Heart left ventricle (tissue), 16 donors: ENCODE results near the gene CLEC4C. TPM values are rescaled to one million over a fixed set of nuclear protein-coding genes. Genes with fewer than 3 reads are reported as not detected.
"Not testable (repeated sequence)": the region's sequence is repeated elsewhere in the genome, so short reads cannot be mapped to it uniquely, and the experiment has no call there.

Experiments
- ATAC-seq, 4 donors: fragments of 200-7000 bp; cut with Tn5 transposase; one replicate each; pipeline ENCODE4 v1.9.1; 2020 to 2022; ENCODE audit warnings: moderate library complexity in 4 of 4, mild to moderate bottlenecking in 3 of 4, moderate number of reproducible peaks in 1 of 4
- DNase-seq, 5 donors: peaks; one replicate each; pipeline ENCODE4 v3.0.0-alpha.2; 2020
- H3K27ac ChIP-seq, 12 donors: fragments of 200-600 bp; sonication (generic) in 4 of 12; one replicate each; pipeline versions ENCODE4 v1.5.0 to v1.8.0; 2016 to 2022; ENCODE audit warnings: mild to moderate bottlenecking in 2 of 12
- H3K27me3 ChIP-seq, 9 donors: fragments of 200-600 bp; sonication (generic) in 2 of 9; one replicate each; pipeline versions ENCODE4 v1.5.1 to v1.8.0; 2016 to 2022; ENCODE audit warnings: mild to moderate bottlenecking in 3 of 9
- H3K36me3 ChIP-seq, 9 donors: fragments of 200-600 bp; sonication (generic) in 2 of 9; one replicate each; pipeline versions ENCODE4 v1.5.0 to v1.8.0; 2018 to 2022; ENCODE audit warnings: mild to moderate bottlenecking in 2 of 9
- H3K4me1 ChIP-seq, 12 donors: fragments of 200-600 bp; sonication (generic) in 4 of 12; one replicate each; pipeline versions ENCODE4 v1.5.0 to v1.8.0; 2016 to 2022; ENCODE audit warnings: mild to moderate bottlenecking in 3 of 12
- H3K4me3 ChIP-seq, 12 donors: fragments of 200-600 bp; sonication (generic) in 4 of 12; one replicate each; pipeline versions ENCODE4 v1.5.0 to v1.8.0; 2017 to 2022; ENCODE audit warnings: mild to moderate bottlenecking in 9 of 12, moderate library complexity in 4 of 12
- H3K9me3 ChIP-seq, 12 donors: fragments of 200-600 bp; sonication (generic) in 4 of 12; one replicate each; pipeline versions ENCODE4 v1.5.0 to v1.8.0; 2016 to 2022; ENCODE audit warnings: mild to moderate bottlenecking in 1 of 12
- CTCF ChIP-seq, 12 donors: fragments of 200-600 bp; sonication (generic) in 4 of 12; IDR thresholded peaks; one replicate each; pipeline versions ENCODE4 v1.5.0 to v1.8.0; 2018 to 2022; ENCODE audit warnings: antibody characterized with exemption in 12 of 12, mild to moderate bottlenecking in 5 of 12
- POLR2A ChIP-seq, 2 donors: fragments of 450-650 bp; IDR thresholded peaks; one replicate each; pipeline ENCODE4 v1.6.1; 2017; ENCODE audit warnings: antibody characterized with exemption in 2 of 2, mild to moderate bottlenecking in 2 of 2, moderate library complexity in 2 of 2
- WGBS, 4 donors: extraction: QIAGEN DNeasy Blood & Tissue Kit in 2 of 4; methylation state at CpG; one replicate each; pipeline versions ENCODE4 v1.1.5 to v1.1.7; 2013 to 2018; 5-methylcytosine and 5-hydroxymethylcytosine counted together
- intact Hi-C, 10 donors: fragments of 100-400 bp; cut with DNase I; formaldehyde crosslinking; loops; one replicate each; pipeline versions ENCODE4 v1.11.1 to v1.14.2; 2022
- long read RNA-seq, 3 donors: library from polyadenylated mRNA; unstranded; transcript quantifications; one replicate each; pipeline ENCODE4 v2.0.0, GENCODE V29; 2020 to 2021
- polyA plus RNA-seq, 2 donors: library from polyadenylated mRNA; stranded (reverse); fragments of 200-250 nt; gene quantifications; one replicate each; pipeline ENCODE4 v1.2.3, GENCODE V29; 2013
- total RNA-seq, 9 donors: library from RNA; depleted of rRNA in 2 of 9; stranded (reverse); fragments of >200 nt in 2 of 9; fragmentation: NEBNext Ultra II Directional in 3 of 9; extraction: Animal tissue kit (Norgen Biotek cat#: 25700) in 3 of 9; gene quantifications; one replicate each; pipeline versions ENCODE4 v1.1.0 to v1.2.4, GENCODE V29; 2016 to 2023
- donor health status: ischemic (EF 13 %, LVEDD 7.1; RV severe dilation, severe dysfunction).
- donor health status: healthy with polysubstance abuse.
- donor health status: DM: no; HTN: yes; CAD: no.
- donor health status: DM: no; HTN: no; CAD: no.
- donor health status: ischemic (EF 25% LVEDD 6.9; RV normal size, moderate dysfunction).
- donor health status: ischemic (EF 25% LVEDD 5.7; RV mildly dilated, moderate dysfunction).
- donor health status: healthy.
- donor health status: DM: yes; HTN: yes; CAD: no.
- donor health status: ischemic (EF 35%, LVEDD 5.7; RV mildly dilated, moderate dysfunction).
- donor health status: nonischemic (EF 11% LVEDD 7.7; RV severe dilation, severe dysfunction).
- donor health status: DM: yes; HTN: yes; CAD: no.
- donor health status: PGD.
- donor health status: ischemic (EF 29% LVEDD 5.4; RV normal size, mild dysfunction).
- donor health status: nonischemic (EF 23%, LVEDD 6.1; RV moderate dilation, normal function).

CLEC4C gene, protein sequence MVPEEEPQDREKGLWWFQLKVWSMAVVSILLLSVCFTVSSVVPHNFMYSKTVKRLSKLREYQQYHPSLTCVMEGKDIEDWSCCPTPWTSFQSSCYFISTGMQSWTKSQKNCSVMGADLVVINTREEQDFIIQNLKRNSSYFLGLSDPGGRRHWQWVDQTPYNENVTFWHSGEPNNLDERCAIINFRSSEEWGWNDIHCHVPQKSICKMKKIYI
- total RNA-seq (not detected), polyA plus RNA-seq (not detected)
- long read RNA-seq, donor 1: 0 reads
- long read RNA-seq, donor 2: 0 reads
- long read RNA-seq, donor 3: 0 reads

- no peak within 1 kb of the TSS for H3K4me3 ChIP-seq
- peaks cover 0 to 7% (median 0%) of the 10 kb centered on the region in 12 donors for H3K9me3 ChIP-seq
- ATAC-seq (no peak), DNase-seq (no peak)
- no peaks in the 10 kb centered on the region for H3K4me1 ChIP-seq
- H3K27ac ChIP-seq: no peak within 1 kb of the TSS
- TF ChIP-seq CTCF (IDR thresholded peaks at IDR 0.05) (no peak), POLR2A (IDR thresholded peaks at IDR 0.05) (no peak)
- intact Hi-C loops: no loop called here
- H3K27me3 ChIP-seq: no peaks in the 10 kb centered on the region
- 63 to 79% (median 78%) methylated on average over 5 of the region's 5 CpGs for WGBS, 4 donors
- no peaks in the 10 kb centered on the region for H3K36me3 ChIP-seq
These were observed at the start of gene CLEC4C for GRCh38 chr12:7747246-7747645. Gene CLEC4C (minus strand): TSS chr12:7747375. CDS start chr12:7747348, 27 bp downstream.

DNA sequence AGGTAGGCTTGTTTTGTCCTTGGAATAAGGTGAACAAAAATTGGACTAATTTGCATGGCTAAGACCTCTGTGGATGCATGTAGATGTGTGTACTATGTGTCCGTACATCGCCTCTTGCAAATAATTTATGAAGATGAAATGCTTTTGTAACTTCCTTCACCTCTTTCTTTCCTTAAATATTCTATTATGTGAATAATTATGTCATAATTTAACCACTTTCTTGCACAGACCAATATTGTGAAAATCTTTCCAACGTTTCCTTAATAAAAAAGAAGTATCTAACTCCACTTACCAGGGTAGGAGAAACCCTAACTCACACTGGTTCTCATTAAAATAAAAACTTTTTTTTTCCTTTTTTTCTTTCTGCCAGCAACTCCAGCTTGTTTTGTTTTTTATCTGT is 46.0 kb upstream of the CLEC4C start:
- DNase-seq (no peak), ATAC-seq (no peak)
- Histone ChIP-seq H3K9me3 (no peaks in the 10 kb centered on the region), H3K36me3 (no peaks in the 10 kb centered on the region), H3K4me1 (no peaks in the 10 kb centered on the region), H3K27me3 (peaks cover 0 to 21% (median 2%) of the 10 kb centered on the region in 9 donors), H3K4me3 (no peak overlapping the region), H3K27ac (no peak overlapping the region)
- intact Hi-C loops: no loop called here
- TF ChIP-seq POLR2A (IDR thresholded peaks at IDR 0.05) (no peak), CTCF (IDR thresholded peaks at IDR 0.05) (no peak)
- 55 to 89% (median 69%) methylated on average over 3 of the region's 3 CpGs for WGBS, 4 donors

- H3K27me3 ChIP-seq: peaks cover 0 to 40% (median 7%) of the 10 kb centered on the region in 9 donors
- intact Hi-C loops, H3K4me1 ChIP-seq, H3K4me3 ChIP-seq, H3K27ac ChIP-seq, H3K9me3 ChIP-seq, H3K36me3 ChIP-seq, DNase-seq, ATAC-seq: not testable (repeated sequence)
- 57 to 65% (median 64%) methylated on average over 13 of the region's 13 CpGs for WGBS, 4 donors
These were observed 41.8 kb upstream of the CLEC4C start, which contains the start of gene NANOG for GRCh38 chr12:7788884-7789528. Gene NANOG (plus strand): TSS chr12:7789402. CDS start chr12:7789615, 213 bp downstream.

- intact Hi-C loops: no loop called here
- Histone ChIP-seq H3K27ac (no peak overlapping the region), H3K4me3 (no peak overlapping the region), H3K27me3 (peaks cover 0 to 40% (median 7%) of the 10 kb centered on the region in 9 donors), H3K4me1 (no peaks in the 10 kb centered on the region), H3K9me3 (no peaks in the 10 kb centered on the region), H3K36me3 (no peaks in the 10 kb centered on the region)
- DNase-seq (no peak), ATAC-seq (no peak)
- TF ChIP-seq POLR2A (IDR thresholded peaks at IDR 0.05) (no peak), CTCF (IDR thresholded peaks at IDR 0.05) (no peak)
- 20 to 27% (median 24%) methylated on average over 4 of the region's 4 CpGs for WGBS, 4 donors
These were observed 41.1 kb upstream of the CLEC4C start for GRCh38 chr12:7788294-7788660.
